Inflammatory macrophage (primary cell): Measurements from ENCODE around the gene GTF3C5.

Experiments used
- DNase-seq, 2 donors: peaks; one replicate each; pipeline ENCODE4 v3.0.0-alpha.2; 2020 to 2022

The GTF3C5 gene

GRCh38 chr9:133031496-133031911 is 707 bp downstream of the GTF3C5 start:
- no peak for DNase-seq

GRCh38 chr9:133032171-133032570 is 1.4 kb downstream of the GTF3C5 start:
- DNase-seq, result no peak

GRCh38 chr9:133035669-133036068 is 4.9 kb downstream of the GTF3C5 start:
- no peak for DNase-seq

- DNase-seq, result no peak
These were observed 7.1 kb downstream of the GTF3C5 start for GRCh38 chr9:133037775-133038515.

GRCh38 chr9:133040892-133041479 is 10.2 kb downstream of the GTF3C5 start:
- peak in 1 of 2 donors; percentile 33 for DNase-seq

- no peak for DNase-seq
These were observed 11.2 kb downstream of the GTF3C5 start for GRCh38 chr9:133041958-133042357.

GRCh38 chr9:133042676-133043075 is 11.9 kb downstream of the GTF3C5 start:
- no peak for DNase-seq

- no peak for DNase-seq
These were observed 12.7 kb downstream of the GTF3C5 start for GRCh38 chr9:133043449-133044035.

- no peak for DNase-seq
These were observed 13.3 kb downstream of the GTF3C5 start for GRCh38 chr9:133044125-133044524.

- DNase-seq, result no peak
These were observed 13.9 kb downstream of the GTF3C5 start for GRCh38 chr9:133044661-133045060.

- no peak for DNase-seq
These were observed 14.3 kb downstream of the GTF3C5 start for GRCh38 chr9:133045132-133045531.

- DNase-seq, result no peak
These were observed 15.6 kb downstream of the GTF3C5 start for GRCh38 chr9:133046196-133046899.

- no peak for DNase-seq
These were observed 16.1 kb downstream of the GTF3C5 start for GRCh38 chr9:133046900-133047295.

GRCh38 chr9:133048595-133048994 is 17.8 kb downstream of the GTF3C5 start:
- peak; percentile 36 to 41 for DNase-seq

GRCh38 chr9:133049043-133049442 is 18.2 kb downstream of the GTF3C5 start:
- no peak for DNase-seq

GRCh38 chr9:133050142-133050541 is 19.3 kb downstream of the GTF3C5 start:
- DNase-seq, result no peak

- no peak for DNase-seq
These were observed 20.0 kb downstream of the GTF3C5 start for GRCh38 chr9:133050781-133051180.

- DNase-seq, result no peak
These were observed 20.6 kb downstream of the GTF3C5 start for GRCh38 chr9:133051281-133051900.

GRCh38 chr9:133051966-133052539 is 21.3 kb downstream of the GTF3C5 start:
- no peak for DNase-seq

GRCh38 chr9:133054194-133054890 is 23.5 kb downstream of the GTF3C5 start:
- DNase-seq, result no peak

GRCh38 chr9:133054966-133055365 is 24.2 kb downstream of the GTF3C5 start:
- no peak for DNase-seq
